HG03439 (cell line): Measurements from ENCODE around the gene NQO2.
A peak's percentile ranks its signal among the peaks of the same experiment; 100 is the strongest.
"Not testable (repeated sequence)": the region's sequence is repeated elsewhere in the genome, so short reads cannot be mapped to it uniquely, and the experiment has no call there.

ENCODE experiments used
- ATAC-seq: cut with Tn5 transposase; IDR thresholded peaks from one replicate; pipeline ENCODE4 v1.9.1; 2021; ENCODE audit warnings: mild to moderate bottlenecking, moderate library complexity; ENCODE audit not compliant: unreplicated experiment

NQO2 gene

GRCh38 chr6:2988426-2989331, 11.0 kb upstream of the NQO2 start:
- peak; percentile 60 for ATAC-seq

- peak; percentile 68 for ATAC-seq
Measured at GRCh38 chr6:2989332-2990247, 10.1 kb upstream of the NQO2 start.

GRCh38 chr6:2990248-2990931, 9.3 kb upstream of the NQO2 start:
- ATAC-seq, result no peak

- ATAC-seq, result no peak
Measured at GRCh38 chr6:2990932-2991506, 8.7 kb upstream of the NQO2 start.

- ATAC-seq, result no peak
Measured at GRCh38 chr6:2992330-2992979, 7.2 kb upstream of the NQO2 start.

GRCh38 chr6:2993755-2994317, 5.9 kb upstream of the NQO2 start:
- no peak for ATAC-seq

GRCh38 chr6:2998249-2998997, 1.3 kb upstream of the NQO2 start:
- ATAC-seq, result peak; percentile 39

- ATAC-seq, result no peak
Measured at GRCh38 chr6:2998998-2999617, 586 bp upstream of the NQO2 start.

GRCh38 chr6:3001146-3001772, 1.6 kb downstream of the NQO2 start:
- ATAC-seq, result no peak

- no peak for ATAC-seq
Measured at GRCh38 chr6:3001773-3002293, 2.1 kb downstream of the NQO2 start.

- ATAC-seq, result not testable (repeated sequence)
Measured at GRCh38 chr6:3003226-3003625, 3.5 kb downstream of the NQO2 start.

- ATAC-seq, result no peak
Measured at GRCh38 chr6:3005077-3005476, 5.4 kb downstream of the NQO2 start.

GRCh38 chr6:3005874-3006273, 6.2 kb downstream of the NQO2 start:
- ATAC-seq, result no peak

- no peak for ATAC-seq
Measured at GRCh38 chr6:3006476-3006875, 6.8 kb downstream of the NQO2 start.

GRCh38 chr6:3007571-3007970, 7.9 kb downstream of the NQO2 start:
- no peak for ATAC-seq

GRCh38 chr6:3008712-3009265, 9.1 kb downstream of the NQO2 start:
- not testable (repeated sequence) for ATAC-seq

GRCh38 chr6:3009930-3010329, 10.2 kb downstream of the NQO2 start:
- no peak for ATAC-seq

GRCh38 chr6:3011158-3011557, 11.5 kb downstream of the NQO2 start:
- ATAC-seq, result no peak
